GM15510 (cell line): ENCODE measurements around the gene NPFFR1.

ENCODE experiments used
- POLR2A ChIP-seq: IDR thresholded peaks from 3 replicates; pipeline ENCODE4 v1.6.1; 2011; ENCODE audit warnings: borderline replicate concordance; ENCODE audit not compliant: insufficient read length; ENCODE audit errors: extremely low read depth

The NPFFR1 gene

DNA sequence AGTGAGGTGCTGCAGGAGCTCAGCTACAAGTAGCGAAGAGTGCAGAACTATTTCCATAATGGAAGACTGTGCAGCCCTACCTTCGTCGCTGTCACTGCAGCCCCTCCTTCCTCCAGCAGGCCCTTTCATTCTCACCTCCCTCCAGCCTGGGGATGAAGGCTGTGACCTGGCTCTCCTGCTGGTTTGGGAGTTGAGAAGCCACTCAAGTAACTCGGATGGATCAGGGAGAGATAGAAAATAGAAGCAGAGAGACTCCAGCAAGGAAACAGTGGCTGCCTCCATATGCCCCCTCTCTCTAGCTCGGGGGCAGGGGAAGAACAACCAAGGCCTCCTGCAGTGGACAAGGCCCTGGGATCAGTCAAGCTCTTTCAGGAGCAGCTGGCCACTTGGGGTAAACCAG lies 37.4 kb upstream of the NPFFR1 start:
- TF ChIP-seq POLR2A = no peak

DNA sequence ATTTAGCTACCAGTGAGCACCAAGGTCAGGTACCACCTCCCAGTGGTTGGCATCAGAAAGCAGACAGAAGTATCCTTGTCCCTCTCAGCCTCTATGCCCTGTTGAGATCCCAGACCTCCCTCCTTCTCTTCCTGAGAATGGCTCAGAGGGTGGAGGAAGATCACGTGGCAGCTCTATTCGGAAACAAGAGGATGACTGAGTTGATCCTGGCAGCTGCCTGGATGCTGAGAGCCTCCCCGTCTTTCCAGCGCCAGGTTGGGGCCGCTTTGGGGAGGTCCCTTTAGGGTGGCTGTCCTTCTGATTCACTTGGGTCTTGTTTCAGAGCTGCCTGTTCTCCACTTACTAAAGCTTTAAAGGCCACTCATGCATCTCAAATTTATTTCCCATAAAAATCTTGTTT lies 36.9 kb upstream of the NPFFR1 start:
- no peak for TF ChIP-seq POLR2A

DNA sequence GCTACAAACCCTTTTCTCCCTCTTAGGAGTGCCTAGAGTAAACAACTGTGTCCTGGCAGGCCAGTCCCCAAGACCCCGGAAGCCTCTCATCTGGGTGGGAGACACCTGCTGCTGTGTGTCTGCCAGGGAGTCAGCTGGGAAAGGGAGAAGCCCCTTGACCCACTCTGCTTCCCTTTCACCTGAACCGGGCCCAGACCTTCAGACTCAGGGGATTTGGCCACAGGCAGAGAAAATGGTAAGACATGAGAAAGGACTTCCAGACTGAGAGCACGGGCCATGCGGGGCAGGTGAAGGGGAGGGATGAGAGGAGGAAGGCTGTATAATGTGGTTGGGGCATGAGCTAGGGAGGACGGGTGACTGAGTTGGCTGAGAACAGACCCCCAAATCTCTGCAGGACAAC lies 36.0 kb upstream of the NPFFR1 start:
- TF ChIP-seq POLR2A = no peak

DNA sequence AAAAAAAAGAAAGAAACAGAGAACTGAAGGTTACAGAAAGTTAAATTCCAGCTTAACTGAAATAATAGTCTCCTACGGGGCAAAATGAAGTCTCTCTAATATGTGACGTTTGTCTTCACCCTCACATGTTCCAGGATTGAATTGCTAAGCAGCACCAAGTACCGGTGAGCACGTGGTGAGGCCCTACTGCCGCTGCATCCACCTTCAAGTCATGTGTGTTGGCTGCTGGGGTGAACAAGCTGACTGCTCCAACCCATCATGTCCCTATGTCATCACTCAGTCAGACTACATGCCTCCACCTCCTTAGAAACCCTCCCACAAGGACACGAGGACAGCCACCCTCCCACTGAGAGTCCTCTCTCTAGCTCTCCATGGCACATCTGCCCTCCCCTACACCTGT lies 35.4 kb upstream of the NPFFR1 start:
- TF ChIP-seq POLR2A = no peak

DNA sequence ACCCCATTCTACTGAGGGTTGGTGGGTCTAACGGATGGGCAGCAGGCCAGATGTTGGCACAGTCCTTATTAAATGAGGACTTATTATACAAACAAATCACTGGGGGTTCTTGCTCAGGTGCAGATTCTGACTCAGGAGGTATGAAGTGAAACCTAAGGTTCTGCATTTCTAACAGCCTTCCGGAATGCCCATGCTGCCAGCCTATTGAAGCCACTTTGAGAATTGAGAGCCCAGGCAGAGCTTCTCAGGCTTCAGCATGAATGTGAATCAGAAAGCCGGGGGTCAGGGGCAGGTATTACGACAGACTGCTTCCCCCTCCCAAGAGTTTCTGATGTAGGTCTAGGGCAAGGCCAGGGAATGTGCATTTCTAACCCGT lies 34.1 kb upstream of the NPFFR1 start:
- TF ChIP-seq POLR2A = no peak

DNA sequence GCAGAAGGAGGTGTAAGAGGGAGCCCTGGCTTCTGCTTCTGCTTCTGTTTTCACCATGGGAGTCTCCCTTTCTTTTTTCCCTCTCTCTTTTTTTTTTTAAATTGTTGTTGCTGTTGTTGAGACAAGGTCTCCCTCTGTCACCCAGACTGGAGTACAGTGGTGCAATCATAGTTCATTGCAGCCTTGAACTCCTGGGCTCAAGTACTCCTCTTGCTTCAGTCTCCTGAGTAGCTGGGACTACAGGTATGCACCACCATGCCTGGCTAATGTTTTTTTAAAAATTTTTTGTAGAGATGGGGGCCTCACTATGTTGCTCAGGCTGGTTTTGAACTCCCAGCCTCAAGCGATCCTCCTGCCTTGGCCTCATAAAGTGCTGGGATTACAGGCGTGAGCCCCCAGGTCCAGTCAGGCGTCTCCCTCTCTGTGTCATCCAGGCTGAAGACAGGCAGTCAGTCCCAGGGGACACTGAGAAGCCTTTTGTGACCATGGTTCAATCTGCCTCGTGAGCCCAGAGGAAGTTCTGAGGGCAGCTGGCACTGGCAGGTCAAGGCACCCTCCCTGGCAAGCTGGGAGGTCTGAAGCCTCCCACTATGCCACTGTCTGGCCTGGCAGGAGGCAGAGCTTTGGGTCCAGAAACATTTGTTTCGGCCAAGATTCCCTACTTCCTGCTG lies 33.6 kb upstream of the NPFFR1 start:
- no peak for TF ChIP-seq POLR2A

DNA sequence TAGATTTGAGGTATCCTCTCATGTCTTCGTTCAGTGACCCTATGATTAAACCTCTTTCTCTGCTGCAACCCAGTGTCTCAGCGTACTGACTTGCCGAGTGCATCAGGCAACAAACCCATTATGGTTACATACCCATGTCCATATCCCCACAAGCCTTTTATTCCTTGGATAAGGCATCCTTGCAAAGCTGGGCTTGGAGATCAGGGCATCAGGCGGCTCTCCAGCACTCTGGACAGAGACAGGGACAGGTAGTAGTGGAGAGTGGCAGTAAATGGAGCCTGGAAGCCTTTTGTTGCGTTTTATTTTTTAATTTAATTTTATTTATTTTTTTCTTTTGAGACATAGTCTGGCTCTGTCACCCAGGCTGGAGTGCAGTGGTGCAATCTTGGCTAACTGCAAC lies 32.0 kb upstream of the NPFFR1 start:
- TF ChIP-seq POLR2A = no peak

DNA sequence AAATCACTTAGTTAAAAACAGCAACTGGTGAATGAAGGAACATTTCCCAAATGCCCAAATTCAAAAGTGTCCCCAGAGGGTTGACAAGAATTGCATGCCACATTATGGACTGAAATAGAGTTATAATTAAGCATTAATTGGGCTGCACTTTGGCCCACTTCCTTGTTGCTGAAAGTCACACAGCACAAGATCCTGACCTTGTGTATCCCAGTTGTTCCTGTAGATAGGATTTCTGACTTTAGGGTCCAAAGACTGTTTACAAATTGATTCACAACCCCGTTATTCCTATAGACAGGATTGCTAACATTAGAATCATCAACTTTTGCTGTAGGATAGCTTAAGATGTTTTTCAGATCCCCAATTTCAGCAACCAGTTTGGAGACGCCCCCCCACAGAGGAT lies 31.5 kb upstream of the NPFFR1 start:
- no peak for TF ChIP-seq POLR2A

DNA sequence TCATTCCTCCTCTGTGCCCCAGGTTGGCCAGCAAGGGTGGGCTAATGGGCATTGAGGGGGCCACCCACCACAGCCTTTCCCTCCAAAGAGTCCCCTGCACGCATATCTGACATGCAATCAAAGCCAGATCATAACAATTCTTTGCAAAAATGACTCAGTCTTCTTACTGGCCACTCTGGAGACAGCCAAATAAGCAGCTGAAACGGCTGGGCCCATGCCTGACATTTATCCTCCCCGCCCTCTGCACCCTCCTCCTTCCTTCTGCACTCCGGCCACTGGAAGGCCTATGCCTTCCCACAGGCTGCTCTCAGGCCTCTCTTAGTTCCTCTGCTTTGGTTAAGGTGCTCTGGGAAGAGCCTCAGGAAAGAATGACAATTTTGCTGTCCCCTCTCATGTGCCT lies 29.2 kb upstream of the NPFFR1 start:
- TF ChIP-seq POLR2A = no peak

DNA sequence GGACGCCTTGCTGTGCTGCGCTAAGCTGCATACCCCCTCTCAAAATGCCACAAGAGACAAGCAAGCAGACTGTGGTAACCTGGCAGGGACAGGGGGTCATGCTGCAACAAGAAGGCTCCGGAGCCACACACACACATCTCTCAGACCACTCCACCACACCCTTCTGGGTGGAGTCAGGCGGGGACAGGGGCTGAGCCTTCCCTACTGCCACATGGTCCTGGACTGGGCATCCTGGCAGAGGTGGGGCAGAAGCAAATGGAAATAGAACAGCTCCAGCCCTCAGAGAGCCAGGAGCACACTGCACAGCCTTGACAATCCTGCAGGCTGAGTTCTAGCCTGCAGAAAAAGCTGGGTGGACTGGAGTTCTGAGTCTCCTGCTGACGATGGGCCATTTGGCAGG lies 28.4 kb upstream of the NPFFR1 start:
- TF ChIP-seq POLR2A = no peak

DNA sequence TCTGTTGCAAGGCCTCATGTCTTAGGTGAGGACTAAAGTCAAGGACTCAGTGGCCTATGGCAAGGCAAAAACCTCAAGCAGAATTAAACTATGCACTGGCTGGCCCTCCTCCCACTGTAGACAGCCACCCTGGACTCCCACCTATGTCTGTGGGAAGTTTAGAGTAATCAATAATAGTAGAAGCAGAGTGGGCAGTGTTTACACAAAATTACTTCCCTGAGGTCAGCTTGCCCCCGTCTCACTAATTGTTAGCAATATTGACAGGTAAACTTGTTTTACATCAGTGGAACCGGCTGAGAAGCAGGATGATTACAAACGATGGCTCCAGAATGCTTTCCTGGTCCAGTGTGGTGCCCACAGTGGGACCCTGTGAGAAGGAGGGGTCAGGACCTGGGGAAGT lies 27.9 kb upstream of the NPFFR1 start:
- TF ChIP-seq POLR2A = no peak

DNA sequence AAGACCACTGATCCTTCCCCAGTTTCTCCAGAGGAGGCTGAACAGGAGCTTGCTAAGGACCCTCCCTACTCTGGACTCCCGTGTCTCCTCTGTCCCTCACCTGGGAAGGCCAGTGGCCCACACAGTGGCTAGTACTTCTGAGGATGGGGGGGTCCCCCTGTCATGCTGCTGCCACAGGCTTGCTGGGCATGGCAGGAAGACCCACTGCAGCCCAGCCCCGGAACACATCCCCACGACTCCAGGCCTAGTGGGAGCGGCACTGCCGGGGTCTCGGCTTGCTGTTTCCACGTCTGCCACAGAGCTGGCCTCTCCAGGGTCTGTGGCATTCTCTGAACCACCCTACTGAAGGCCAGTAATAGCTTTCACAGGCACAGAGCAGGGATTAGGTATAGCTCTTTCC lies 25.9 kb upstream of the NPFFR1 start:
- no peak for TF ChIP-seq POLR2A

DNA sequence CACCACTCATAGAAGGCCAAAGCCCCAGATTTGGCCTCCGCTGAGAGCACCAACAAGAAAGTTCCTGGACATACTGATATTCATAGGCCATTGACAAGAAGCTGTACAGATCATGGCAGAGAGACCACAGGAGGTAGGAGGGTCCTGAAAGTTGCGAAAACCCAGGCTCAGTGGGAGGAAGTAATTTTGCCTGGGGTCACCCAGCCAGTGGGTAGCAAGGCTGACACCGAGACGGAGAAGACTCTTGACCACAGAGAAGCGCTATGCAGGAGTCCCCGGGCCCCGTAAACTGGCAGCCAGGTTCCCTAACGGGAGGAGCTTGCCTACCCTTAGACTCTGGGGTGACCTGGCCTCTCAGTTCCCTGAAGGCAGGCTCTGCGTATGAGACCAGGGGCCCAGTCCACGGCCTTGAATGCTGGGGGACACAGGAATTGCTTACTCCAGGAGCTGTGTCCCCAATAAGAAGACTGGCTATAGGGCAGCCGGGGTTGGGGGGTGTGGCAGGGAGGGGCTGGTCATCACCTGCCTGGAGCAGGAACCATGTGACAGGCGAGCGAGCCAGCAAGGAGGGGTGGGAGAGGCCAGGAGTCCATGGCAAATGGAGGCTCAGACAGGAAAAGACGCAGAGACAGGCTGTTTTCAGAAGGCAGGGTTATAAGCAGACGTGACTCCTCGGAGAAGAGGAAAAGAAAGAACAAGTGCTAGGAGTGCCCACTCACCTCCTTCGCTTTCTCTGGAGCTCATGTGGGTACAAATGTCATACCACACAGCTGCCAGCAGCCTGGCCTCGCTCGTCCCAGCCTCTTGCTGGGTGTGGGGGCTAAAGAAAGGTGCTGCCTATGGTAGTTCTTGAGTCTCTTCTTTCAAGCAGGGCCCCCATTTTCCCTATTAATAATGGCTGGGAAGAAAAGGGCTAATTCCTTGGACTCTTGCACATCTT lies 24.6 kb upstream of the NPFFR1 start:
- TF ChIP-seq POLR2A = no peak

DNA sequence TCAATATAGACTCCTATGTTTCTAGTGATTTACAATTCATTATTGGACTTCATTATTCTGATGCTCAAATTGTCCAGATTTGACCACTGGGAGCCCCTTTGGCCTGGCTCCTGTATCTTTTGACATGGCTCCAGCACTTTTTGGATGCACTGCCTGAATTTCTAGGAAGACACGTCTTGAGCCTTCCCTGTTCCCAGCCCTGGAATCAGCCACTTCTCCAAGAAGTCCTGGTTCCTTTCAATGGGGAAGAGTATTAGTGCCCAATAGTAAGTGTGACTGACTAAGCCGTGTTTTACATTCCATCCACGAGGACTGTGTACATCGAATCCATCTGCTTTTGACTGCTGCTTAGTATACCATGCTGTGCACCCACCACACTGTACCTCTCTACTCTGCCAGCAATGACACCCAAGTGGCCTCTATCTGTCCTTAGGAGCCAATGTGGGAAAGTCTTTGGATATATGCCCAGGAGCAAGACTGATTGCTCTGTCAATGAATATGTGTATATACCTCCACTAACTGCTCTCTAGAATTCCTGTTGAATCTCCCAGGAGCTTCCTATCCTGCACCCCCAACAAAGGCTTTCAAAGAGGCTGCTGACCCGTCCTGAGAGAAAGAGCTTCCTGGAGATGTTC lies 23.2 kb upstream of the NPFFR1 start:
- no peak for TF ChIP-seq POLR2A

DNA sequence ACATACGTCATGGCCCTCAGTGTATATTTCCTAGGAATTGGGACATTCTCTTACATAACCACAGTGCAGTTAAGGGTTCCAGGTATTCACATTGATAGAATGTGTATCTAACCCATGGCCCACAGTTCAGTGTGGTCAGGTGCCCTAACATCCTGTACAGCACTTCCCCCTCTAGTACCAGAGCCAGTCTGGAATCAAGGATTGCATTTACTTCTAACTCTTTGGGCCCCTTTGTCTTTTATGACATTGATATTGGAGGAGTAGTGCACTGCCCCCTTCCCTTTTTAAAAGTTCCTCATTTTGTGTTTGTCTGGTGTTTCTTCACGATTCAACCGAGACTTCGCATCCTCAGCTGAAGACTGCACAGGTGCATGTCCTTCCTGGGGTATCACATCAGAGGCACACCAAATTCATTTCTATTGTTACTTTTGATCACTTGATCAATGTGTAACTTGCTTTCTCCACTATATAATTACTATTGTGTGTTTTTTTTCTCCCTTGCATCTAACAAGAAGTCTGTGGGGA lies 22.4 kb upstream of the NPFFR1 start:
- no peak for TF ChIP-seq POLR2A
